SK-N-DZ (cell line): ENCODE data around the gene INTS7.
"Not testable (repeated sequence)": the region's sequence is repeated elsewhere in the genome, so short reads cannot be mapped to it uniquely, and the experiment has no call there.

Experiments used
- DNase-seq: peaks from one replicate; pipeline ENCODE4 v3.0.0-alpha.2; 2015; ENCODE audit warnings: low spot score

Gene INTS7

DNA sequence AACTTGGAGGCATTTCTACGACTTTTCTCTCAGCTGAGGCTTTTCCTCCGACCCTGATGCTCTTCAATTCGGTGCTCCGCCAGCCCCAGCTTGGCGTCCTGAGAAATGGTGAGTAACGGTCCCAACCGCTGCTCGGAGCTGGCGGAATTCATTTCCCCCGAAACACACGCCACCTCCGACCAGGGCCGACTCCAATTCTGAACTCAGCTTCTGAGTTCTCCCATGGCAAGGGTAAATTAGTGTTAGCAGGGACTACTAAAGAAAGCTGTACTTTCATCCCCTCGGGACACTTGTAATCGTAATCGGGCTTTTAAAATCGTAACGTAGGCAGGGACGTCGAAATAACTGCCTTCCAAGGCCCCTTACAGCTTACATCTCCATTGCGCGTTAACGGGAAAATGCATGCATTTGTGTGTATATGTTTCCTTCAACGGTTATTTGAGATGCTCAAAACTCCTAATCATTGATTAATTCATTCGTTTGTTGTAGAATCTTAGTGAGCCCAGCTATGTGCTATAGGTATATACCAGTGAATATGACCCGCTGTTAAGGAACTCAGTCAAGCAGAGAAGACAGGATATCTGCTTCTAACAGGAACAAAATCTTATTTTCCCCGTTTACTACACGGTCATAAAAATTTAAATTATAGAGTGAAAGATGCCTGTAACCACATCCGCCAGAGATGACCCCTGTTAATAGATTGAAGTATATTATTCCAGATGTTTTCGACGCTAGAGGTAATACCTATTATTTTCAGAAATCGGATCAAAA lies 663 bp upstream of the INTS7 start:
- no peak for DNase-seq

DNA sequence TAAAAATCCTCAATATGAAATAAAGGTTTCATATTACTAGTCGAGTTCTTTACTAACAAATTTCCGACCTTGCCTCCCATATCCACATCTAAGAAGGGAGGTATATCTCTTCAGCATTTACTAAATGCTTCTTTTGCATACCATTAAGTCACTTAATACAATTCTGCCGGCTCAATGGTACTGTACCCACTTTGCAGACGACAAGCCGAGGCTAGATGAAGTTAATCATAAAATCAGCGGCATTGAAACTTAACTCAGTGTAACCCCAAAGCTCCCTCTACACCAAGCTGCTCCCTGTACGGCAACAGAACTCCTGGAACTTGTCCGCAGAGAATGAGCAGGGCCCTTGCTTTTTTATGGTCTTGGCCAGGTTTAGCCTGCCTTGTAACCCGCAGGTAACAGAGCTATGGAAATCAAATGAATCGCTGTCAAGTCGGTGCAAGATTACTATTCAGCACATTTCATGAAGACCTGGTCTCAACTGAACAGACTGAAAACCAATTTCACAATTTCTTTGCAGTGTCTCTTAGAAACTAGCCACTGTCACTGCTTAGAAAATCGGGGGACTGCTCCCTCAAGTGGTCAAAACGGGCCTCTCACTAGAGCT lies 738 bp downstream of the INTS7 start:
- DNase-seq, result no peak

GRCh38 chr1:212030936-212031528 lies 4.3 kb downstream of the INTS7 start:
- DNase-seq, result no peak

GRCh38 chr1:212027727-212028126 lies 7.6 kb downstream of the INTS7 start:
- not testable (repeated sequence) for DNase-seq

DNA sequence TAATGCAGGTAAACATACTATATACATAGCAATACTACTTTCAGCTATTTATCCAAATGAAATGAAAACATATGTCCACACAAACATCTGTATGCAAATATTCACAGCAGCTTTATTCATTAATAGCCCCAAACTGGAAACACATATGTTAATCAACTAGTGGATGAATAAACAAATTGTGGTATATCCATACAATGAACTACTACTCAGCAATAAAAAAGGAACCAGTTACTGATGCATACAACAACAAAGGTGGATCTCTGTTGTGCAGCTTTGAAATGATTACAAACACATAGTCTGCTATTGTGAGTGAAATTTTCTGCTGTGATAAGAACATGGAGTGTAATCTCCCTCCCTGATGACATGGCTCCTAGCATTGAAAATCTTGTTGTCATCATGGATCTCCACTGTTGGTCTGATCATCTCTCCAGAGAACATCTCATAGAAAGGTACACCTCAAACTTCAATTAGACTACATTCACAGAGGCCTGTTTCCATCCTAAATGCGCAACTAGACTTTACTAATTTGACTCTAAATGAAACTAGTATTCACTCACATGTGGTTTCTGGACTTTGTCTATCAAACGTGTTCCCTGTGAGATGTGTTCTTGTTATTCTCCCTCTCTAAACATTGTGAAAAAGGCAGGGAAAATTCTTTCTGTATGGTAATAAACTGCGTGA lies 10.7 kb downstream of the INTS7 start:
- no peak for DNase-seq

DNA sequence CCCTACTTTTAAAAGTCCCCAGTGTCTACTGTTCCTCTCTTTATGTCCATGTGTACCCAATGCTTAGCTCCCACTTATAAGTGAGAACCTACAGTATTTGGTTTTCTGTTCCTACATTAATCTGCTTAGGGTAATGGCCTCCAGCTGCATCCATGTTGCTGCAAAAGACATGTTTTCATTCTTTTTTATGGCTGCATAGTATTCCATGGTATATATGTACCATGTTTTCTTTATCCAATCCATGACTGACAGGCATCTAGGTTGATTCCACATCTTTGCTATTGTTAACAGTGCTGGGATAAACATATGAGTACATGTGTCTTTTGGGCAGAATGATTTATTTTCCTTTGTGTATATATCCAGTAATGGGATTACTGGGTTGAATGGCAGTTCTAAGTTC lies 12.4 kb downstream of the INTS7 start:
- not testable (repeated sequence) for DNase-seq

DNA sequence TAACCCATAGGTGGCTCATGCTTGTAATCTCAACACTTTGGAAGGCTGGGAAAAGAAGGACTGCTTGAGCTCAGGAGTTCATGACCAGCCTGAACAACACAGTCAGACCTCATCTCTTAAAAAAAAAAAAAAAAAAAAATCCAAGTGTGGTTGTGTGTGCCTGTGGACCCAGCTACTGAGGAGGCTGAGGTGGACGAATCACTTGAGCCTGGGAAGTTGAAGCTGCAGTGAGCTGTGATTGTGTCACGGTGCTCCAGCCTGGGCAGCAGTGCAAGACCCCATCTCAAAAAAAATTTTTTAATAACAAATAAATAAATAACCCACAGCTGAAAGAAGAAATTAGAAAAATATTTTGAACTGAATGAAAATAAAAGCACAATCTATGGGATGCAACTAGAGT lies 13.8 kb downstream of the INTS7 start:
- DNase-seq, result no peak

- no peak for DNase-seq
Observed at GRCh38 chr1:212020975-212021374, 14.4 kb downstream of the INTS7 start.

DNA sequence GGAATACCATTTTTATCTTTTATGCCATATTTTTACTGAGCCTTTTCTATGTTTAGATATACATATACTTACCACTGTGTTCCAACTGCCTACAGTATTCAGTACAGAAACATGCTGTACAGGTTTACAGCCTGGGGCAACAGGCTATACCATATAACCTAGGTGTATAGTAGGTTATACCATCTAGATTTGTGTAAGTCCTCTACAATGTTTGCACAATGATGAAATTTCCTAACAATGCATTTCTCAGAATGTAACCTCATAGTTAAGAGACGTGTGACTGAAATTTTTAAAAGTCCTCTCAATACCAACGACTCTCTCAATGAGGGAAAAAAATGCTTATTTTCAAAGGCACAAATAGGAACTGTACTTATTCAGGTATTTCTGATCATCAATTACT lies 21.7 kb downstream of the INTS7 start:
- no peak for DNase-seq

GRCh38 chr1:212012034-212012740 lies 23.2 kb downstream of the INTS7 start:
- peak; percentile 44 for DNase-seq

DNA sequence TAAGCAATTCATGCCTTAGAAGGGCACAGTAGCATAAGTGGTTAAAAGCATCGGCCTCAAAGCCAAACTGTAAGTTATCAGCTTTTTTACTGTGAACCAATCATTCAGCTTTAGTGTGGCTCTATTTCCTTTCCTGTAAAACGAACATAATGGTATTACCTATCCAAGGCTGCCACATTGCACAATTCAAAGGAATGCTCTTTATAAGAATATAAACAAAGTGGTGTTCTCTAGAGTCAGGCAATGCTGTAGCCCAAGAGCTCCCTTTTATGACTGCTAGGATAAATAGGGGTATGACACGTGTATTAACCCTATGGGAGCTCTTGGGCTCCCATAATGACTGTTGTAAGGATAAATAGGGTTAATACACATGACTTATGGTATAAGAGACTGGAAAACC lies 25.4 kb downstream of the INTS7 start:
- DNase-seq, result no peak

DNA sequence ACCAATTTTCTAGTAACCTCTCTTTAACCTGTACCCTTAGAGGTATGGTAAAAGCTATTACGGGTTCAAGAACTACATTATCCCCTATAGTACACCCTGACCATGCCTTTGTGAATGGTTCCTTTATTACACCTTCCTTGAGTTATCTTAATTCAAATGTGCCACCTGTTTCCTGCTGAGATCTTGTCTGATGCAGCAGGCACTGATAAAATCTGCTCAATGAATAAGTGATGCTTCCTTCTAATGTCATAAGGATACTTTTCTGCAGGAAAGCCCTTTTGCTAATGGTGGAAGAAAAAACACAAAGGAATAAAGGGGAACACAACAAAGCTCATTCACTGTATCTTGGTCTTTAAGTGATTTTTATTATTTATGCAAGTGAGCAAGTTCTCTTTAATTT lies 25.8 kb downstream of the INTS7 start:
- DNase-seq, result no peak

- no peak for DNase-seq
Observed at GRCh38 chr1:212007886-212008285, 27.5 kb downstream of the INTS7 start.

GRCh38 chr1:212007178-212007577 lies 28.2 kb downstream of the INTS7 start:
- no peak for DNase-seq

GRCh38 chr1:212004895-212005608 lies 30.3 kb downstream of the INTS7 start:
- DNase-seq, result no peak

- DNase-seq, result no peak
Observed at GRCh38 chr1:212002536-212002935, 32.8 kb downstream of the INTS7 start.

DNA sequence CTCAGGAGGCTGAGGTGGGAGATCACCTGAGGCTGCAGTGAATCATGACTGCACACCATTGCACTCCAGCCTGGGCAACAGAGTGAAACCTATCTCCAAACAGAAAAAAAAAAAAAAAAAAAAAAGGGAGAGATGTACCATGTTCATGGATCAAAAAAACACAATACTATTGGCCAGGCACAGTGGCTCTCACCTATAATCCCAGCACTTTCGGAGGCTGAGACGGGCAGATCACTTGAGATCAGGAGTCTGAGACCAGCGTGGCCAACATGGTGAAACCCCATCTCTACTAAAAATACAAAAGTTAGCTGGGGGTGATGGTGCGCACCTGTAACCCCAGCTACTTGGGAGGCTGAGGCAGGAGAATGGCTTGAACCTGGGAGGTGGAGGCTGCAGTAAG lies 37.9 kb downstream of the INTS7 start:
- not testable (repeated sequence) for DNase-seq

GRCh38 chr1:211991695-211992094 lies 43.7 kb downstream of the INTS7 start:
- no peak for DNase-seq

DNA sequence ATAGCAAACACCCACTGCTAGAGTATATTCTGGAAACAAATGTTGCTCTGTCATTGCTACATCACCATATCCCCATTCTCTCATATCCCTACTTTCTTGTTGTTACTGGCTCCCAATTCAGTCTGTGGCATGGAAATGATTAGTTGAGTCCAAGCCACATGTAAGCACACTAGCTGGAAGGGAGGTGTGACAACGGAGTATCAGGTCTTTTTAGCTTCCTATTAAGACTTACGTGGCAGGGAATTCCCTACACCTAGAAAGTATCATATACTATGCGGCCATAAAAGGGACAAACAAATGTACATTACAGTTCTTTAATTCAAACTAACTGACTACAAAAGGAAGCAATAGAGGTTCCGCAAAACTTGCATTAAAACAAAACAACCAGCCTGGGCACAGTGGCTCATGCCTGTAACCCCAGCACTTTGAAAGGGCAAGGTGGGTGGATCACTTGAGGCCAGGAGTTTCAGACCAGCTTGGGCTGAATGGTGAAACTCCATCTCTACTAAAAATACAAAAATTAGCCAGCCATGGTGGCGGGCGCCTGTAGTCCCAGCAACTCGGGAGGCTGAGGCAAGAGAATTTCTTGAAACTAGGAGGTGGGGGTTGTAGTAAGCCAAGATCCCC lies 48.6 kb downstream of the INTS7 start:
- no peak for DNase-seq

DNA sequence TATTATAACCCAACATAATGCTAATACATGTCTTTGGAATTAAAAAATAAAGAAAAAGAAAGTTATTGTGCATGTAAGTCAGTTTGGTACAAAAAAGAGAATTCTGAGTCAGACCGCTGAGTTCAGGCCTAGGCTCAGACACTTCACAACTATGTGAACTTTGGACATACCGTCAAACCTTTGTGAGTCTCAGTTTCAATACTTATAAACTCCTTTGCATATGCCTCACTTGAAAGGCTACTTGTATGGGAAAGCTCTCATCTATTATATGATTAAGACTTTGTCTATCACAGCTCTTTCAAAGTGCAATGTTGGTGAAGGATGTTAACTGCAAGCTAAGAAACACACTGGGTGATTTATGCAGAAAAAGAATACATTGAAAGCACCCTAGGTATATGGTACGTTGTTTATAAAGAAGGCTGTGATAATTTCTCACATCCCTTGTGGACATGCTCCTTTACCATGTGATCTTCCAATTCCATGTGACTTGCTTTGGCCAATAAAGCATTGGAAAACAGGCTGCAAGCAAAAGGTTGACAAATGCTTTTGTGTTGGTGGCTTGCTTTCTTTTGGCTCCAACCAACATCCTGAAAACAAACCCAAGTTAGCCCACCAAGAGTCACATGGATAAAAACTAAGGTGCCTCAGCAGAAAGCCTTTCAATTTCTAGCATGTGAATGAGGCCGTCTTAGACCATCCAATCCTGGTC lies 49.6 kb downstream of the INTS7 start:
- no peak for DNase-seq
